ENCODE measurements around the gene TSPAN14.
"Not testable (repeated sequence)": the region's sequence is repeated elsewhere in the genome, so short reads cannot be mapped to it uniquely, and the experiment has no call there.

TSPAN14 gene

GRCh38 chr10:80526742-80527141 is 72.6 kb downstream of the TSPAN14 start:
- DNase-seq (ENCODE audit: low read depth), result no peak
- no peak overlapping the region for H3K4me3 ChIP-seq (ENCODE audit: low read length)

GRCh38 chr10:80528185-80528700 is 74.1 kb downstream of the TSPAN14 start:
- DNase-seq (ENCODE audit: low read depth), result no peak
- no peak overlapping the region for H3K4me3 ChIP-seq (ENCODE audit: low read length)
- TF ChIP-seq CTCF (IDR thresholded peaks at IDR 0.05; ENCODE audit: insufficient read depth, low read depth, low read length, missing control alignments), result no peak

More at GRCh38 chr10:80526742-80527141, 72.6 kb downstream of the TSPAN14 start:
- TF ChIP-seq CTCF (IDR thresholded peaks at IDR 0.05; ENCODE audit: insufficient read depth, low read depth, low read length, missing control alignments), result no peak

- no peak for DNase-seq (ENCODE audit: low read depth)
Observed at GRCh38 chr10:80528901-80529300, 74.8 kb downstream of the TSPAN14 start.

GRCh38 chr10:80529604-80530003 is 75.5 kb downstream of the TSPAN14 start:
- no peak for TF ChIP-seq CTCF (IDR thresholded peaks at IDR 0.05; ENCODE audit: insufficient read depth, low read depth, low read length, missing control alignments)
- no peak overlapping the region for H3K4me3 ChIP-seq (ENCODE audit: low read length)
- no peak for DNase-seq (ENCODE audit: low read depth)

More at GRCh38 chr10:80528901-80529300, 74.8 kb downstream of the TSPAN14 start:
- TF ChIP-seq CTCF (IDR thresholded peaks at IDR 0.05; ENCODE audit: insufficient read depth, low read depth, low read length, missing control alignments), result no peak
- H3K4me3 ChIP-seq (ENCODE audit: low read length), result no peak overlapping the region

- TF ChIP-seq CTCF (IDR thresholded peaks at IDR 0.05; ENCODE audit: insufficient read depth, low read depth, low read length, missing control alignments), result peak; percentile 59
- DNase-seq (ENCODE audit: low read depth), result peak; percentile 62
- H3K4me3 ChIP-seq (ENCODE audit: low read length), result no peak overlapping the region
Observed at GRCh38 chr10:80530251-80530650, 76.1 kb downstream of the TSPAN14 start.

- TF ChIP-seq CTCF (IDR thresholded peaks at IDR 0.05; ENCODE audit: insufficient read depth, low read depth, low read length, missing control alignments), result no peak
- no peak overlapping the region for H3K4me3 ChIP-seq (ENCODE audit: low read length)
- DNase-seq (ENCODE audit: low read depth), result no peak
Observed at GRCh38 chr10:80530816-80531215, 76.7 kb downstream of the TSPAN14 start.

GRCh38 chr10:80532571-80532970 is 78.5 kb downstream of the TSPAN14 start:
- TF ChIP-seq CTCF (IDR thresholded peaks at IDR 0.05; ENCODE audit: insufficient read depth, low read depth, low read length, missing control alignments), result no peak
- H3K4me3 ChIP-seq (ENCODE audit: low read length), result no peak overlapping the region
- DNase-seq (ENCODE audit: low read depth), result no peak

- not testable (repeated sequence) for H3K4me3 ChIP-seq (ENCODE audit: low read length); DNase-seq (ENCODE audit: low read depth)
Observed at GRCh38 chr10:80534059-80534458, 79.9 kb downstream of the TSPAN14 start.

- not testable (repeated sequence) for H3K4me3 ChIP-seq (ENCODE audit: low read length); DNase-seq (ENCODE audit: low read depth)
Observed at GRCh38 chr10:80534646-80535045, 80.5 kb downstream of the TSPAN14 start.

Data from epithelial cell of esophagus (primary cell).